K562 (cell line): Measurements from ENCODE around the gene CTSW. TPM values are rescaled to one million over a fixed set of nuclear protein-coding genes. Genes with fewer than 3 reads are reported as not detected.

ENCODE experiments used
- BHLHE40 ChIP-seq: IDR thresholded peaks from 2 replicates; pipeline ENCODE4 v1.6.1; 2011; ENCODE audit warnings: low read length, improper control_type of control experiment
- ESRRA ChIP-seq: fragments of 450-650 bp; IDR thresholded peaks from 2 replicates; pipeline ENCODE4 v1.6.1; 2014; ENCODE audit warnings: low read depth, mild to moderate bottlenecking, moderate library complexity, borderline replicate concordance
- ETV6 ChIP-seq, 3 experiments: fragments of 150-350 bp in 1 of 3; sonication (generic) in 1 of 3; formaldehyde crosslinking in 1 of 3; IDR thresholded peaks; 2 replicates each; pipeline versions ENCODE4 v1.6.1 to v1.8.0; 2014 to 2022; ENCODE audit warnings: borderline replicate concordance in 2 of 3, low read depth in 2 of 3, antibody characterized with exemption in 1 of 3, low read length in 1 of 3, mild to moderate bottlenecking in 1 of 3, missing genetic modification reagents in 1 of 3
- KHSRP ChIP-seq: fragments of 450-650 bp; IDR thresholded peaks from 2 replicates; pipeline ENCODE4 v1.6.1; 2017
- KLF13 ChIP-seq: fragments of 450-650 bp; IDR thresholded peaks from 2 replicates; pipeline ENCODE4 v1.6.1; 2016; ENCODE audit warnings: missing genetic modification characterization, low read depth, mild to moderate bottlenecking, missing compliant biosample characterization, moderate library complexity, borderline replicate concordance
- LARP7 ChIP-seq: fragments of 450-650 bp; IDR thresholded peaks from 2 replicates; pipeline ENCODE4 v1.6.1; 2016
- MYC ChIP-seq, 2 experiments: fragments of 250-450 bp in 1 of 2; sonication (Bioruptor Pico) in 1 of 2; IDR thresholded peaks; 2 replicates each; pipeline versions ENCODE4 v1.5.1 to v1.6.1; 2012 to 2021; ENCODE audit warnings: low read depth in 2 of 2, borderline replicate concordance in 1 of 2, improper control_type of control experiment in 1 of 2, low read length in 1 of 2, mild to moderate bottlenecking in 1 of 2, moderate library complexity in 1 of 2
- RFX1 ChIP-seq: fragments of 450-650 bp; IDR thresholded peaks from 2 replicates; pipeline ENCODE4 v1.6.1; 2016; ENCODE audit warnings: mild to moderate bottlenecking, moderate library complexity
- RNF2 ChIP-seq: sonication (generic); IDR thresholded peaks from 2 replicates; pipeline ENCODE4 v1.6.1; 2016
- TFAM ChIP-seq: fragments of 250-450 bp; sonication (Bioruptor Pico); conservative IDR thresholded peaks from 2 replicates; pipeline ENCODE4 v1.5.0; 2021; ENCODE audit warnings: mild to moderate bottlenecking, moderate library complexity
- TFAP4 ChIP-seq: sonication (generic); formaldehyde crosslinking; IDR thresholded peaks from 2 replicates; pipeline ENCODE4 v1.8.0; 2022; ENCODE audit warnings: missing genetic modification reagents, mild to moderate bottlenecking, moderate library complexity, borderline replicate concordance
- UBTF ChIP-seq, 2 experiments: IDR thresholded peaks; 2 replicates each; pipeline ENCODE4 v1.6.1; 2012; ENCODE audit warnings: improper control_type of control experiment in 2 of 2, low read depth in 2 of 2, low read length in 2 of 2, borderline replicate concordance in 1 of 2
- ZNF644 ChIP-seq: fragments of 200-800 bp; sonication (Bioruptor generic); IDR thresholded peaks from 2 replicates; pipeline ENCODE4 v1.6.1; 2016; ENCODE audit warnings: low read depth, missing genetic modification characterization, missing compliant biosample characterization
- polyA plus RNA-seq, 8 experiments: library from polyadenylated mRNA; depleted of rRNA in 4 of 8; stranded (reverse) in 5 of 8; unstranded in 3 of 8; fragments of >200 nt; fragmentation: Nextera tagmentation in 2 of 8; fragmentation: Illumina TruSeq in 1 of 8; extraction: Ambion mirVana in 2 of 8; extraction: Trizol in 1 of 8; gene quantifications; 2 replicates each; pipeline versions ENCODE4 v1.2.1 to v1.2.3, GENCODE V29; 2011 to 2014; ENCODE audit warnings: inconsistent platforms in 1 of 8, missing spikeins in 1 of 8
- total RNA-seq, 7 experiments: library from RNA; depleted of rRNA in 6 of 7; stranded (reverse); fragments of >200 nt in 6 of 7; fragmentation: Illumina TruSeq in 2 of 7; extraction: Trizol in 2 of 7; gene quantifications; 2 replicates each; pipeline versions ENCODE4 v1.2.1 to v1.2.3, GENCODE V29; 2011 to 2021; ENCODE audit warnings: low replicate concordance in 1 of 7
- TF ChIP-seq, protein P1 (sequence below): fragments of 250-450 bp; sonication (Bioruptor Pico); IDR thresholded peaks from 2 replicates; pipeline ENCODE4 v1.9.0; 2021; ENCODE audit warnings: mild to moderate bottlenecking, inconsistent platforms

CTSW gene
- total and polyA plus RNA-seq, 9 of the 15 experiments (the other 6 are each of a cell fraction or from before 2014, with no cell fraction given) = 0.04 TPM; not detected in 8

GRCh38 chr11:65919141-65919572, 39.5 kb downstream of the CTSW start, which contains the start of gene DRAP1 (continued):
- no peak for TF ChIP-seq RFX1
- peak; percentile 99 for TF ChIP-seq RNF2
- TF ChIP-seq UBTF (IDR thresholded peaks at IDR 0.05; ENCODE audit: borderline replicate concordance in 1 of 2, low read depth in 2 of 2, low read length in 2 of 2) = 0 out of 4 replicates have a peak, but pooled peaks of 1 of the 2 experiments have one; percentile 51
- TF ChIP-seq KHSRP = no peak
- TF ChIP-seq ESRRA = peak; percentile 88; the same call in 1 of the 2 replicates
- peak; percentile 87 for TF ChIP-seq KLF13 (tag)
- TF ChIP-seq MYC (IDR thresholded peaks at IDR 0.05; ENCODE audit: low read depth, low read length) = peak; percentile 86
- no peak for TF ChIP-seq MYC (CRISPR knock-in tag; IDR thresholded peaks at IDR 0.05; ENCODE audit: borderline replicate concordance, low read depth)
- TF ChIP-seq, protein P1, sequence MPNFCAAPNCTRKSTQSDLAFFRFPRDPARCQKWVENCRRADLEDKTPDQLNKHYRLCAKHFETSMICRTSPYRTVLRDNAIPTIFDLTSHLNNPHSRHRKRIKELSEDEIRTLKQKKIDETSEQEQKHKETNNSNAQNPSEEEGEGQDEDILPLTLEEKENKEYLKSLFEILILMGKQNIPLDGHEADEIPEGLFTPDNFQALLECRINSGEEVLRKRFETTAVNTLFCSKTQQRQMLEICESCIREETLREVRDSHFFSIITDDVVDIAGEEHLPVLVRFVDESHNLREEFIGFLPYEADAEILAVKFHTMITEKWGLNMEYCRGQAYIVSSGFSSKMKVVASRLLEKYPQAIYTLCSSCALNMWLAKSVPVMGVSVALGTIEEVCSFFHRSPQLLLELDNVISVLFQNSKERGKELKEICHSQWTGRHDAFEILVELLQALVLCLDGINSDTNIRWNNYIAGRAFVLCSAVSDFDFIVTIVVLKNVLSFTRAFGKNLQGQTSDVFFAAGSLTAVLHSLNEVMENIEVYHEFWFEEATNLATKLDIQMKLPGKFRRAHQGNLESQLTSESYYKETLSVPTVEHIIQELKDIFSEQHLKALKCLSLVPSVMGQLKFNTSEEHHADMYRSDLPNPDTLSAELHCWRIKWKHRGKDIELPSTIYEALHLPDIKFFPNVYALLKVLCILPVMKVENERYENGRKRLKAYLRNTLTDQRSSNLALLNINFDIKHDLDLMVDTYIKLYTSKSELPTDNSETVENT (CRISPR knock-in tag) = peak; percentile 92
- 0 out of 2 replicates have a peak, but pooled peaks have one; percentile 75 for TF ChIP-seq LARP7
- TF ChIP-seq TFAM (CRISPR knock-in tag) = no peak
- peak; percentile 80 for TF ChIP-seq TFAP4 (CRISPR knock-in tag)
- TF ChIP-seq BHLHE40 = peak; percentile 45; the same call in 1 of the 2 replicates
- no peak; the same call in 1 of the 2 replicates for TF ChIP-seq ZNF644 (tag)
- peak in 1 of 2 experiments; percentile 66; a peak in 2 of 4 replicates for TF ChIP-seq ETV6 (IDR thresholded peaks at IDR 0.05; ENCODE audit: borderline replicate concordance in 1 of 2, low read depth in 2 of 2, low read length in 1 of 2)
- no peak for TF ChIP-seq ETV6 (CRISPR knock-in tag; IDR thresholded peaks at IDR 0.05; ENCODE audit: borderline replicate concordance)
